DND-41 (cell line): ENCODE data around the gene UNC79.

Experiments used
- EZH2 ChIP-seq: IDR thresholded peaks from 3 replicates; pipeline ENCODE4 v1.6.1; 2012; ENCODE audit warnings: borderline replicate concordance, low read depth, mild to moderate bottlenecking, moderate library complexity, low read length, inconsistent platforms; ENCODE audit not compliant: severe bottlenecking
- TF ChIP-seq, protein P1 (sequence below): IDR thresholded peaks from 2 replicates; pipeline ENCODE4 v1.5.1; 2012; ENCODE audit warnings: borderline replicate concordance, low read length, moderate library complexity, mild to moderate bottlenecking; ENCODE audit not compliant: poor library complexity, severe bottlenecking; ENCODE audit errors: extremely low read depth

DNA sequence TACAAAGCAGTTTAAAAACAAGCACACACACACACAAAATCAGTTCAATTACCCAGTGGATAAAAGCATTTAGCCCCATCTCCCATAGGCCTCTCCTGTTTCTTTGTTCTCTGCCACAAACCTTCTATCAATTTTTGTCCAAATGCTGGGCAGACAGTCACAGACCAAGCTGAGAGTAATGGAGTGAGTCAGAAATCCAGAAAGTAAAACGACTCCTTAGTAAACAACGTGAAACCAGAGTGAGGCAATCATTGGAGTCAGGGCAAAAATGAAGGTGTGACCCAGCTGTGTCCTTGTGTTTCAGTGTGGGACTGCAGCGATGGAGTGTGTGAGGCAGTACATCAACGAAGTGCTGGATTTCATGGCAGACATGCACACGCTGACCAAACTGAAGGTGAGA lies 255.5 kb downstream of the UNC79 start:
- TF ChIP-seq, protein P1, sequence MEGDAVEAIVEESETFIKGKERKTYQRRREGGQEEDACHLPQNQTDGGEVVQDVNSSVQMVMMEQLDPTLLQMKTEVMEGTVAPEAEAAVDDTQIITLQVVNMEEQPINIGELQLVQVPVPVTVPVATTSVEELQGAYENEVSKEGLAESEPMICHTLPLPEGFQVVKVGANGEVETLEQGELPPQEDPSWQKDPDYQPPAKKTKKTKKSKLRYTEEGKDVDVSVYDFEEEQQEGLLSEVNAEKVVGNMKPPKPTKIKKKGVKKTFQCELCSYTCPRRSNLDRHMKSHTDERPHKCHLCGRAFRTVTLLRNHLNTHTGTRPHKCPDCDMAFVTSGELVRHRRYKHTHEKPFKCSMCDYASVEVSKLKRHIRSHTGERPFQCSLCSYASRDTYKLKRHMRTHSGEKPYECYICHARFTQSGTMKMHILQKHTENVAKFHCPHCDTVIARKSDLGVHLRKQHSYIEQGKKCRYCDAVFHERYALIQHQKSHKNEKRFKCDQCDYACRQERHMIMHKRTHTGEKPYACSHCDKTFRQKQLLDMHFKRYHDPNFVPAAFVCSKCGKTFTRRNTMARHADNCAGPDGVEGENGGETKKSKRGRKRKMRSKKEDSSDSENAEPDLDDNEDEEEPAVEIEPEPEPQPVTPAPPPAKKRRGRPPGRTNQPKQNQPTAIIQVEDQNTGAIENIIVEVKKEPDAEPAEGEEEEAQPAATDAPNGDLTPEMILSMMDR = no peak
- TF ChIP-seq EZH2 = no peak
